Subcutaneous adipose tissue (tissue), 4 donors: ENCODE data around the gene ASB18. TPM values are rescaled to one million over a fixed set of nuclear protein-coding genes. Genes with fewer than 3 reads are reported as not detected.

Experiments used
- total RNA-seq, 4 donors: library from RNA; depleted of rRNA; stranded (reverse); fragments of >200 nt; gene quantifications; one replicate each; pipeline ENCODE4 v1.1.0, GENCODE V29; 2016
- TF ChIP-seq, protein P1 (sequence below): fragments of 450-650 bp; IDR thresholded peaks from one replicate; pipeline ENCODE4 v1.5.1; 2016; ENCODE audit warnings: low read depth, mild to moderate bottlenecking, control low read depth, antibody characterized with exemption, moderate library complexity

The ASB18 gene
- total RNA-seq, 4 donors from 2014 or later = not detected

DNA sequence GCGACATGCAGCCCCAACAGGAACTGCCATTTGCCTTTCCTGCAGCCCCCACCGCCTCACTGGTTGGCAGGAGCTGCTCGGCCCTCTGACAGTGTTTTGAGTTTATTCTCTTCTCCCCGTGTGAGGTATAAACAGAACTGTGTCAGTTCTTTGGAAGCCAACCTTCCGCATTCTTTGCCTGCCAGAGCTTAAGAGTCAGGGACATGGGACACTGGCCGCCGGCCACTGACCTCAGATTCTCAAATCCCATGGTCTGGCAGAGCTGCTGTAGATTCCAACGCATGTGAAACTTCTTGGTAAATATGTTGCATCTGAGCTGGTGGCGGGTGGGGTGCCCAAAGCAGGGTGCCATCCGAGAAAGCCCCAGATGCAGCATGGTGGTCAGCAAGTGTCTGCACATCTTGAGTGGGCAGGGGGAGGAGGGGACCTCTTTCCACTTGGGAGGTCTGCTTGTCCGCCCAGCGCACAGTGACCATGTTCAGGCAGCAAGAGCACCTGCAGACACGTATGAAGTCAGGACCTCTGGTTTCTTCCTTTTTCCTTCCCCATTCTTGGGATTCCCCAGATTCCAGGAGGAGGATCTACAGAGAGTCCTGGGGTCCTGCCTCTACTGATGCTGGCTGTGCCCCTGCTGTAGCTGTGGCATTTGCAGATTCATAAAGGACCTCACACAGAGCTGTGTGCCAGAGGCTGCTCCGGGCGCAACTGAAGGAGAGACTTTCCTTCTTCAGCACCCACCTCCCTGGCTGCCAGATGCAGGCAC lies 23.8 kb downstream of the ASB18 start:
- TF ChIP-seq, protein P1, sequence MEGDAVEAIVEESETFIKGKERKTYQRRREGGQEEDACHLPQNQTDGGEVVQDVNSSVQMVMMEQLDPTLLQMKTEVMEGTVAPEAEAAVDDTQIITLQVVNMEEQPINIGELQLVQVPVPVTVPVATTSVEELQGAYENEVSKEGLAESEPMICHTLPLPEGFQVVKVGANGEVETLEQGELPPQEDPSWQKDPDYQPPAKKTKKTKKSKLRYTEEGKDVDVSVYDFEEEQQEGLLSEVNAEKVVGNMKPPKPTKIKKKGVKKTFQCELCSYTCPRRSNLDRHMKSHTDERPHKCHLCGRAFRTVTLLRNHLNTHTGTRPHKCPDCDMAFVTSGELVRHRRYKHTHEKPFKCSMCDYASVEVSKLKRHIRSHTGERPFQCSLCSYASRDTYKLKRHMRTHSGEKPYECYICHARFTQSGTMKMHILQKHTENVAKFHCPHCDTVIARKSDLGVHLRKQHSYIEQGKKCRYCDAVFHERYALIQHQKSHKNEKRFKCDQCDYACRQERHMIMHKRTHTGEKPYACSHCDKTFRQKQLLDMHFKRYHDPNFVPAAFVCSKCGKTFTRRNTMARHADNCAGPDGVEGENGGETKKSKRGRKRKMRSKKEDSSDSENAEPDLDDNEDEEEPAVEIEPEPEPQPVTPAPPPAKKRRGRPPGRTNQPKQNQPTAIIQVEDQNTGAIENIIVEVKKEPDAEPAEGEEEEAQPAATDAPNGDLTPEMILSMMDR = no peak

DNA sequence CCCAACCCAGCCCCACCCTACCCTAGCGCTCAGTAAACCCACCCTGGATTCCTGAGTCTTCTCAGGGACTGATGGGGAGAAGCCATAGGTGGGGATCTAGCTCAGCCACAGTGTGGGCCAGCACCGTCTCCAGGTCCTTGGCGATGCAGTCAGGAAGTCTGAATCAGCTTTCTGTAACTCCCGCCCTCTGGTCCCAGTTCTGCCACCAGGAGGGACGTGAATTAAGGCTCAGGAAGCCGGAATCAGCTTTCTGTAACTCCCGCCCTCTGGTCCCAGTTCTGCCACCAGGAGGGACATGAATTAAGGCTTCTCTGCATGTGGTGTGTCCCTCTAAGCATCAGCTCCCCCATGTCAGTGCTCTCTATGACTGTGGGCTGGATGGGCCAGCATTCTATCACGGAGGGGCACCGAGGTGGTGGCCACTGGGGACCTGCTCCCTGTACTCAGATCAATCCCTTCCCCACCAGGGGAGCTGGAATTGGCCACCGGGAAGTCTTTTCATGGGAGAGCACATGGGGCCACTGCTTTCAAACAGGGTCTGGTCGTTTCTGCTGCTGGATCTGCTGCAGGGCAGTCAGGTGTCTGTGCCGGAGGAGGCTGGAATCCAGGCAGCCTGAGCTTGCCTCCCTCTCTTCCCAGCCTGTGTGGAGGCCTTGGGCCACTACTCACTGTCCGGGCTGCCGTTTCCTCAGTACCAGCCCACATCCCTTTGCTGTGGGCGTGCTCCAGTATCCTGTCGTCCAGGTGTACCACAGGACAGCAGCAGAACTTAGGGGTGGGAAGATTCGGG lies 24.7 kb downstream of the ASB18 start:
- TF ChIP-seq, protein P1 = no peak

DNA sequence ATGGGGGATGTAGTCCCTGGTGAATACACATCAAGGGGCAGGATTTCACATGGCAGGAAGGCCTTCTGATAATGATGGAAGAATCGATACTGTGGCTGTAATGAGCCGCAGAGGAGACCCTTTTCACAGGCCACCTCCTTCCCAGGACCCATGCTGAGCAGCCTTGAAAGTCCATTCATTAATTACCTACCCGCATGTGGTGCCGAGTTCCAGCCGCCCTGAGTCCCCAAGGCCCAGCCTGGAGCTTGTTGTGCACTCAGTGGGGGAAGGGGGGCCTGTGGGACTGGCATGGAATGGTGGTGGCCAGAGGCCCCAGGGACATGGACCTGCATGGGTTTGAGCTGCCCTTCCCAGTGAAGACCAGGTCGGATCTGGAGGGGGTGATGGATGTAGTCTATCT lies 25.5 kb downstream of the ASB18 start:
- TF ChIP-seq, protein P1 = no peak

DNA sequence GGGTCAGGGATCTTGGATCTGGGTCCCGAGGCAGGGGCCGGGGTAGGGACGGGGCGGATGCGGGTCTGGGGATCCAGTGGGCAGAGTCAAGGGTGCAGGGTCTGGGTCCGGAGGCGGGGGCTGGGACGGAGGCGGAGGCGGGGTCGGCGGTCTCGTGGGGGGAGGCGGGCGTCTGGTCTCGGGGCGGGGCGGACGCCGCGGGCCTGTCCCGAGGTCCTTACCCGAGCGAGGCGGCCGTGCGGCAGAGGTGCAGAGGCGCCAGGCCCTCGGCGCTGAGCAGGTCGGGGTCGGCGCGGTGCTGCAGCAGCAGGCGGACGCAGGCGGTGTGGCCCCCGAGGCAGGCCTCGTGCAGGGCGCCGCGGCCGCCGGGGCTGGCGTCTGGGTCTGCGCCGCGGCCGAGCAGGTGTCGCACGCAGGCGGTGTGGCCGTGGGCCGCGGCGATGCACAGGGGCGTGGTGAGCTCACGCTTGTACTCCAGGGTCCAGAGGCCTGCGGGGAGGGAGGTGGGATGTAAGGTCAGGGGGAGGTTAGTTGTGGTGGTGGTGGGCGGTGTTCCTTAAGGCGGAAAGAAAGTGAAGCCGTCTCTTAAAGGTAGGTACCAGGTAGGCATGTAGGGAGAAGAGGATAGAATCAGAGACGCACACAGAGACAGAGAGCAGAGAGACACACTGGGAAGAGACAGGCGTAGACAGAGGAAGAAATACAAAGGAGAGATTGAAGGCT lies 26.6 kb downstream of the ASB18 start:
- TF ChIP-seq, protein P1 = no peak

DNA sequence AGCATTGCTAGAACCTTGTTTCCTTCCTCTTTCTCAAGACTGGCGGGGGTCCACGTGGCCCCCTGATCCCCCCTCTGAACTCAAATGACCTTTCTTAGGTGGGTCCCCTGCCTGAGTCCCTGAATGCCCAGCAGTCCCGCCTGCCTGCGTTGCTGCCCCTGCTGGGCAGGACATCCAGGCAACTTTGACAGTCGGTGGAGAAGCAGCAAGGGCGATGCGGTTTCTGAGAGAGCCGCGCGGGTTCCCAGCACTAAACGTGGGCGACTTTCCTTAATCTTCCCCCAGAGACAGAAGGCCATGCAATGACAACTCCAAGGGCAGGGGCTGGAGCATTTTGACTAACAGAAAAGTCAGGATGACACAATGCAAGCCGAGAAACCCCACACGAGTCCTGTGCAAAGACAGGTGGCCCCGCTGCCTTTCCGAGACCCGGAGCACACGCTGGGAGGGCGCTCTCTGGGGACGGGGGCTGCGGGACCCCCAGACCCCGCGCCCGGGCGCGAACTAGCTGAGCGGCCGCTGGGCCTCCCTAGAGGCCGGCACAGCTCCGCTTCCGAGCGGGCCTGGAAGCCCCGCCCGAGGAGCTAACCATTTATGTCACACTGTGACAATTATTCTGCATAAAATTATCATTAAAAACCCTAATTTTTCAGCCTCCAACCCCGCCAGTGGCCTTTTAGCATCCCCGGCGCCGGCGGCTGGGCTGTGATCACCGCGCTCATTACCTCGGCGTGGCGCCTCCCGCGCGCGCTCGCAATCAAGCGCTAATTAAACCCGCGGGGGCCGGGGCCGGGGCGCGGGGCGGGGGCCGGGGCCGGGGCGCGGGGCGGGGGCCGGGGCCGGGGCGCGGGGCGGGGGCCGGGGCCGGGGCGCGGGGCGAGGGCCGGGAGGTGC lies 27.4 kb downstream of the ASB18 start:
- TF ChIP-seq, protein P1 = no peak

DNA sequence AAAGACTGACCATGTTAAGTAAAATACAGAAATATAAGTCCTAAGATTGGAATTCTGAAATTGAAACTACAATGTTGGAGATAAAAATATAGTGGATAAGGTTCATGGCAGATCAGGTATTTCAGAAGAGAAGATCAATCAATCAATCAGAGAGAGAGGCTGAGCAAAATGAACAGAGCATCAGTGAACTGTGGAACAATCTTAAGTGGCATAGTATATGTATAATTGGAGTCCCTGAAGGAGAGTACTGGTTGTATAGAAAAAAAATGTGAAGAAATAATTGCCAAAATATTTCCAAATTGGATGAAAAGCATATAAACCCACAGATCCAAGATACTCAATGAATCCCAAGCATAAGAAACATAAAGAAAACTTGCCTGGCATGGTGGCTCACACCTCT lies 35.0 kb downstream of the ASB18 start:
- TF ChIP-seq, protein P1 = no peak
